UCSD-AML1 (cell line): ENCODE data around the gene ZFP57.
A peak's percentile ranks its signal among the peaks of the same experiment; 100 is the strongest.

ENCODE experiments used
- DNase-seq: peaks from one replicate; lab custom pipeline; 2025; ENCODE audit not compliant: unreplicated experiment; lab: John Stamatoyannopoulos, UW

ZFP57 gene

DNA sequence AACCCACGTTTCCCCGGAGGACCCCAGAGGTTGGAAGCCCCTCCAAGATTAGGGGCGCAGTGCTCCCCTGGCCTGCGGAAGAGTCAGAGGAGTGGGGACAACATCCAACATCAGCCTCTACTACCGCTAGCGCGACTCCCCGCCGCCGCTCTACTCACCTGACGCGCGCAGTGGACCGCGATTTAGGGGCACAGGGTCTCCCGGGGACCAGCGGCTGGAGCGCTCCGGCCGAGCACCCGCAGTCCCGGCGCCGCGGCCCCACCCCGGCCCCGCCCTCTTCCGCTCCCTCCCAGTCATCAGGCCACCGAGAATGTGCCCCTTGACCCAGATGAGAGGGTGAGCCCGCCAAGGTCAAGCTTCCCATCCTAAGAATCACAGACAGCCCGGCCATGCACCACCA lies at the start of gene ZFP57:
Gene ZFP57 (minus strand): TSS at position 249 of the 400 bp plus-strand sequence. CDS start 4,149 bp downstream, outside the sequence.
- DNase-seq: no peak

DNA sequence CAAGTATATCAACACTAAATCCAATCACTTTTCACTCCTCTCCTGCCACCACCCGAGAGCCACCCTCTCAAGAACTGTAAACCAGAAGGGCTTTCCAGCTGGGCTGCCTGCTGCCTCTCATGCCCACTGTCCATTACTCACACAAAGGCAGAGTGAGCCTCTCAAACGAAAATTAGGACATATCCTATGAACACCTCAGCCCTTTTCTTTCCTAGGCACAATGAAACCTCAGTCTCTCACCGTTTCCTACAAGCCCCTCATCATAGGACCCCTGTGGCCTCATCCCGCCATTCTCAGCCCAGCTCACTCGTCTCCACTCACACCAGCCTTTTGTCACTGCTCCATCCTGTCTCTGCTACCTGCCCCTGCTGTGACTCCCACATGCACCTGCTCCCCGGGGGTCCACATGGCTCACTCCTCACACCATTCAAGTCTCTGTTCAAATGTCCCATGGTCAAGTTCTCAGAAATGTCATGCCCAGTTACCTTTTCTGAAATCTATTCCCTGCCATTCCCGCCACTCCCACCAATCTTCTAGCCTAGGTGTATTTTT lies 49.7 kb upstream of the ZFP57 start:
- DNase-seq: no peak

DNA sequence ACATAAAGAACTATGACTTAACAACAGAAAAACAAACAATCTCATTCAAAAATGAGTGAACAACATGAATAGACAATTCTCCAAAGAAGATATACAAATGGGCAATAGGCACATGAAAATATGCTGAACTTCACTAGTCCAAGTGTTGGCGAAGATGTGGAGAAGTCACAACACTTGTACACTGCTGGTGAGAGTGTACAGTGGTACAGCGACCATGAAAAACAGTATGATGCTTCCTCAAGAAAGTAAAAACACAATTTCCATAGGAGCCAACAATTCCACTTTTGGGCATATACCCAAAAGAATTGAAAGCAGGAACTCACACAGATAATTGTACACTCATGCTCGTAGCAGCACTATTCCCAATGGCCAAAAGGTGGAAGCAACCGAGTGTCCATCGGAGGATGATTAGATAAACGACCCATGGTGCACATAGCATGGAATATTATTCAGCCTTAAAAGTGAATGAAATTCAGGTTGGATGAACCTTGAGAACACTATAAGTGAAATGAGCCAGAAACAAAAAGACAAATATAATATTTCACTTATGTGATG lies 48.9 kb upstream of the ZFP57 start:
- no peak for DNase-seq

DNA sequence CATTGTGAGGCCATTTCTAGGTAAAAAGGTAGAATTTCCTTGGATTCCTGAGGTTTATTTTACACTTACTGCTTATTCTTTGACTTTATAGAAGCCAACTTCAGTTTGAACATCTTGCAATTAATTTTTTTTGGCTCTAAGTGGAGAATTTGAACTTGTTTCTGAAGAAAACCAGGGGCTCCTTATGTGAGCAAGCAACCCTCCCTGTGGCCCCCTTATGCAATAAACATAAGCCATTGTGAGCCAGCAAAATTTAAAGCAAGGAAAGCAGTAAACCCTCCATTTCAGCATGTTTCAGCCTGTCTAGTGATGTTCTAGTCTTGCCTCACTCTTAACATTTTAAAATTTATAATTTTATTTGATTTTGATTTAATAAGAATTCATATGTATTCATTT lies 47.9 kb upstream of the ZFP57 start:
- DNase-seq: no peak

DNA sequence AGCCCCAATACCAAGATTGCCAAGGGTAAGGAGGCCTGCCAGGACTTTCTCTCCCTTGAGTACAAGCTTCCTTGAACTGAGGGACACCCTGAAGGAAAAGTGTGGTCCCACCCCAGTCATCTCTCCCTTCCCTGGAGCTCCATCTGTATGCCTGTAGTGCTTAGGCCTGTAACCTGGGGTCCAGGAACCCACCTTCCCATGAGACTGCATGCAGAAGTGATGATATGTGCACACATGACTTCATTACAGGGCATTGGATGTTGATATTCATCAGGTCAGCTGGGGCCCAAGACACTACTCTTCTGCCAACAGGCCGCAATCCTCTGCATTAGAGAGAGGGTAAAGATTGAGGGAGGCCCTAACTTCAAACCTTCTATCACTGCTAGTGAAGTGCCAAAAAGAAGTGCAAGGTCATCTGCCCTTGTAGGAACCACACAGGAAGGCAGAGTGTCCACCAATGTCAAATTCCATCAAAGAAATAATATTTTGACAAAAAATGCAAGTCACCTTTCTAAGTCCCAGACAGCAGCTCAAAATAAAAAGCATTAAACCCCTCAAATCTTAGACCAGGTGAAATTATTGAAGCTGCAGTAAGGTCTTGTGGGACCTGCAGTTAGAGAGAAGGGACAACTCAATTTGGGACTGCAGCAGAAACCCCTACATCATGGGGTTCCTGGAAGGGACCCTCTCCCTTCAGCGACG lies 47.4 kb upstream of the ZFP57 start:
- DNase-seq: no peak

DNA sequence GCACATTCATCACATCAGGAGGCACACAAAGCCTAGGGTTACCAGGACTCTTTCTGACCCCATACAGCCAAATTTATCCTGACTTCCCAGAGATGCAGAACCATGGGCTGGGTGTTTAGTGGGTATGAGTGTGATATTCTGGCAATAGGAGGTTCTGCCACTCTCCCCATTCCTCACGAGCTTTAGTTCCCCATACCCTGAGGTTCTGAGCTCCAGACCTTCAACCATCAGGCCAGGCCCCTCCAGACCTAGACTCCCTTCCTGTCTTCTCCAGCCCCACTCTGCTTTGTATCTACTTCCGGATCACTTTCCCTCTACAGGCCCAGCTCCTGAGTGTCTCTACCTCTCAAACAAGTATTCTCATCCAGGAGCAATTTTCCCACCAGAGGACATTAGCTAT lies 46.7 kb upstream of the ZFP57 start:
- no peak for DNase-seq

DNA sequence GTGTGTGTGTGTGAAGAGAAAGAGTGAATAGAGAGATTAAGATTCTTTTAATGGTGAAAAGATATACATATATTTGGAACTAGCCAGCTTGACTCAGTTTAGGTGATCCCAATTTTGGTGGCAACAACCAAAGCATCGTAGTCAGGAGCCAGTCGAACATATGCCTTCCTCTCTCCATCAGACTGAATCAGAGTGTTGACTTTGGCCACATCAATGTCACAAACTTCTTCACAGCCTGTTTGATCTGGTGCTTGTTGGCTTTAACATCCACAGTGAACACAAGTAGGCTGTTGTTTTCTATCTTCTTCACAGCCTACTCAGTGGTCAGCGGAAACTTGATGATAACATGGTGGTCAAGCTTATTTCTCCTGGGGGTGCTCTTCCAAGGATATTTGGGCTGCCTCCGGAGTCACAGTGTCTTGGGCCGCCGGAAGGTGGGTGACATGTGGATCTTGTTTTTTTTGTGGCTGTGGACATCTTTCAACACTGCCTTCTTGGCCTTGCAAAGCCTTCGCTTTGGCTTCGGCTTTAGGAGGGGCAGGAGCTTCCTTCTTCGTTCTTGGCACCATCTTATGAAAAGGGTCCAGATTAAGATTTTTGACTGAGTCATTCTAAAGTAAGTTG lies 45.7 kb upstream of the ZFP57 start:
- no peak for DNase-seq

DNA sequence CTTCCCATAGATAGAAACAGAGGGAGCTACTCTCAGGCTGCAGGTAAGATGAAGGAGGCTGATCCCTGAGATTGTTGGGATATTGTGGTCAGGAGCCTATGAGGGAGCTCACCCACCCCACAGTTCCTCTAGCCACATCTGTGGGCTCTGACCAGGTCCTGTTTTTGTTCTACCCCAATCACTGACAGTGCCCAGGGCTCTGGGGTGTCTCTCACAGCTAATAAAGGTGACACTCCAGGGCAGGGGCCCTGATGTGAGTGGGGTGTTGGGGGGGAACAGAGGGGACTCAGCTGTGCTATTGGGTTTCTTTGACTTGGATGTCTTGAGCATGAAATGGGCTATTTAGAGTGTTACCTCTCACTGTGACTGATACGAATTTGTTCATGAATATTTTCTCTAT lies 45.0 kb upstream of the ZFP57 start:
- DNase-seq: no peak

DNA sequence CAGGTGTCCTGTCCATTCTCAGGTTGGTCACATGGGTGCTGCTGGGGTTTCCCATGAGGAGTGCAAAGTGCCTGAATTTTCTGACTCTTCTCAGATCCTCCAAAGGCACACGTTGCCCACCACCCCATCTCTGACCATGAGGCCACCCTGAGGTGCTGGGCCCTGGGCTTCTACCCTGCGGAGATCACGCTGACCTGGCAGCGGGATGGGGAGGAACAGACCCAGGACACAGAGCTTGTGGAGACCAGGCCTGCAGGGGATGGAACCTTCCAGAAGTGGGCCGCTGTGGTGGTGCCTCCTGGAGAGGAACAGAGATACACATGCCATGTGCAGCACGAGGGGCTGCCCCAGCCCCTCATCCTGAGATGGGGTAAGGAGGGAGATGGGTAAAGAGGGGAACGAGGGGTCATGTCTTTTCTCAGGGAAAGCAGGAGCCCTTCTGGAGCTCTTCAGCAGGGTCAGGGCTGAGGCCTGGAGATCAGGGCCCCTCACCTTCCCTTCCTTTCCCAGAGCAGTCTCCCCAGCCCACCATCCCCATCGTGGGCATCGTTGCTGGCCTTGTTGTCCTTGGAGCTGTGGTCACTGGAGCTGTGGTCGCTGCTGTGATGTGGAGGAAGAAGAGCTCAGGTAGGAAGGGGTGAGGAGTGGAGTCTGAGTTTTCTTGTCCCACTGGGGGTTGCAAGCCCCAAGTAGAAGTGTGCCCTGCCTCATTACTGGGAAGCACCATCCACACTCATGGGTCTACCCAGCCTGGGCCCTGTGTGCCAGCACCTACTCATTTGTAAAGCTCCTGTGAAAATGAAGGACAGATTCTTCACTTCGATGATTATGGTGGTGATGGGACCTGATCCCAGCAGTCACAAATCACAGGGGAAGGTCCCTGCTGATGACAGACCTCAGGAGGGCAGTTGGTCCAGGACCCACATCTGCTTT lies 44.3 kb upstream of the ZFP57 start:
- DNase-seq: no peak

DNA sequence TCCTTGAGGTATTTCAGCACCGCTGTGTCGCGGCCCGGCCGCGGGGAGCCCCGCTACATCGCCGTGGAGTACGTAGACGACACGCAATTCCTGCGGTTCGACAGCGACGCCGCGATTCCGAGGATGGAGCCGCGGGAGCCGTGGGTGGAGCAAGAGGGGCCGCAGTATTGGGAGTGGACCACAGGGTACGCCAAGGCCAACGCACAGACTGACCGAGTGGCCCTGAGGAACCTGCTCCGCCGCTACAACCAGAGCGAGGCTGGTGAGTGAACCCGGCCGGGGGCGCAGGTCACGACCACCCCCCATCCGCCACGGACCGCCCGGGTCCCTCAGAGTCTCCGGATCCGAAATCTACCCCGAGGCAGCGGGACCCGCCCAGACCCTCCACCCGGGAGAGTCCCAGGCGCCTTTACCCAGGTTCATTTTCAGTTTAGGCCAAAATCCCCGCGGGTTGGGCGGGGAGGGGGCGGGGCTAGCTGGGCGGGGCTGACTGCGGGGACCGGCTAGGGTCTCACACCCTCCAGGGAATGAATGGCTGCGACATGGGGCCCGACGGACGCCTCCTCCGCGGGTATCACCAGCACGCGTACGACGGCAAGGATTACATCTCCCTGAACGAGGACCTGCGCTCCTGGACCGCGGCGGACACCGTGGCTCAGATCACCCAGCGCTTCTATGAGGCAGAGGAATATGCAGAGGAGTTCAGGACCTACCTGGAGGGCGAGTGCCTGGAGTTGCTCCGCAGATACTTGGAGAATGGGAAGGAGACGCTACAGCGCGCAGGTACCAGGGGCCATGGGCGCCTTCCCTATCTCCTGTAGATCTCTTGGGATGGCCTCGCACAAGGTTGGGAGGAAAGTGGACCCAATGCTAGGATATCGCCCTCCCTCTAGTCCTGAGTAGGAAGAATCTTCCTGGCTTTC lies 43.0 kb upstream of the ZFP57 start:
- no peak for DNase-seq

DNA sequence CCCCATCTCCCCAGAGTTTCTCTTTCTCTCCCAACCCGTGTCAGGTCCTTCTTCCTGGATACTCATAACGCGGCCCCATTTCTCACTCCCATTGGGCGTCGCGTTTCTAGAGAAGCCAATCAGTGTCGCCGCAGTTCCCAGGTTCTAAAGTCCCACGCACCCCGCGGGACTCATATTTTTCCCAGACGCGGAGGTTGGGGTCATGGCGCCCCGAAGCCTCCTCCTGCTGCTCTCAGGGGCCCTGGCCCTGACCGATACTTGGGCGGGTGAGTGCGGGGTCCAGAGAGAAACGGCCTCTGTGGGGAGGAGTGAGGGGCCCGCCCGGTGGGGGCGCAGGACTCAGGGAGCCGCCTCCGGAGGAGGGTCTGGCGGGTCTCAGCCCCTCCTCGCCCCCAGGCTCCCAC lies 42.3 kb upstream of the ZFP57 start, which contains the start of gene HLA-F:
Gene HLA-F (plus strand): TSS at position 173 of the 404 bp plus-strand sequence. CDS start 30 bp downstream, at position 203.
- peak; percentile 67 for DNase-seq

DNA sequence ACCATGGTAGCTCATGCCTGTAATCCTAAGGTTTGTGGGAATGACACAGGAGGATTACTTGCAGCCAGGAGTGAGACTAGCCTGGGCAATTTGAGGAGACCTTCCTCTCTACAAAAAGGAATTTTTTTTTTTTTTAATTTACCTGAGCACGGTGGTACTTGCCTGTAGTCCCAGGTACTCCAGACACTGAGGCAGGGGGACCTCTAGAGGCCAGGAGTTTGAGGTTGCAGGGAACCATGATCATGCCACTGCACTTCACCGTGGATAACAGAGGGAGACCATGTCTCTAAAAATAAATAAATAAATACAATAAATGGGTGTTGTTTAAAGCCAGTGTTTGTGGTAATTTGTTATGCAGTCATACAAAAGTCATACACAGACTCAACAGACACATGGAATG lies 39.9 kb upstream of the ZFP57 start:
- no peak for DNase-seq

DNA sequence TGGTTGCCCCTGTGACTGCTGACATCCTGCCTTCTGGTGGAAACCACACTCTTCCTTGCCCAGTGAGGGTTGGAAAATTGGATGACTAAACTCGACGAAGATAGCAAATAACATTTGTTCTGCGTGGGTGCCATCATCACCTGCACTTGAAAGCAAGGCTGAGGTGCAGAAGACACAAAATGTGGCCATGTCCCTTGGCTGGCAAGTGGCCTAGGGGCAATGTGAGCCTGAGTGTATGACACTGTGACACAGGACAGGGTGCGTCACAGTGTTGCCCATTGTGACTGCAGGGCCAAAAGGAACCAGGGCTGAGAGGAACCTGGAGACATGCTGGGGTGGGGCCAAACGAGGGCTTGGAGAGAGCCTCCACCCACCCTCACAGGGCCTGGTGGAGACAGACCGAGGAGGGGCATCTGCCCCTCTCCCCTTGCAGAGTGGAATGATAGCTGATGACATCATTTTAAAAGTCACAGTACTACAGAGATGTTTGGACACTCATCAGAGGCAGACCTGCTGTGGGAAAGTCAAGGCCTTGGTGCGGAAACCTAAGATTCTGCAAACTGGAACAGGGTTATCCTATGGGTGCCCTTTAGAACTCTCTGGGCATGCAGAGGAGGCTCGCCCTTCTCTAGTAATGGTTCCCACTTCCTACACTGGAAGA lies 29.5 kb upstream of the ZFP57 start:
- no peak for DNase-seq

DNA sequence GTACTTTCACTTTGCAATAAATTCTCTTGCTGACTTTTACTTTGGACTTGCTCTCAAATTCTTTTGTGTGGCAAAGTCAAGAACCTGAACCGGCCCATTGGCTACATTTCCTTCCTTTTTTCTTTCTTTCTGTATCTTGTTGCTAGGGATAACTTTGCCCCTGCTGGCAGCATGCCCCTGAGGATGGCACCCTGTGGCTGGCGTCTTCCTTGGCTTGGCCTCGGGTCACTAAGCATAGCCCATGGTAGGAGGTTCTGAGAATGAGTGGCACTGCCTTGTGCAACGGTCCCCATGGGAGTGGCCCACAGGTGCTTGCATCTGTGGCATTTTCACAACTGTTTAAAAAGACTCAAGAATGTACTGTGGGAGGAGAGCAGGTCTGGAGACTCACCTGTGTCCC lies 28.2 kb upstream of the ZFP57 start:
- no peak for DNase-seq

DNA sequence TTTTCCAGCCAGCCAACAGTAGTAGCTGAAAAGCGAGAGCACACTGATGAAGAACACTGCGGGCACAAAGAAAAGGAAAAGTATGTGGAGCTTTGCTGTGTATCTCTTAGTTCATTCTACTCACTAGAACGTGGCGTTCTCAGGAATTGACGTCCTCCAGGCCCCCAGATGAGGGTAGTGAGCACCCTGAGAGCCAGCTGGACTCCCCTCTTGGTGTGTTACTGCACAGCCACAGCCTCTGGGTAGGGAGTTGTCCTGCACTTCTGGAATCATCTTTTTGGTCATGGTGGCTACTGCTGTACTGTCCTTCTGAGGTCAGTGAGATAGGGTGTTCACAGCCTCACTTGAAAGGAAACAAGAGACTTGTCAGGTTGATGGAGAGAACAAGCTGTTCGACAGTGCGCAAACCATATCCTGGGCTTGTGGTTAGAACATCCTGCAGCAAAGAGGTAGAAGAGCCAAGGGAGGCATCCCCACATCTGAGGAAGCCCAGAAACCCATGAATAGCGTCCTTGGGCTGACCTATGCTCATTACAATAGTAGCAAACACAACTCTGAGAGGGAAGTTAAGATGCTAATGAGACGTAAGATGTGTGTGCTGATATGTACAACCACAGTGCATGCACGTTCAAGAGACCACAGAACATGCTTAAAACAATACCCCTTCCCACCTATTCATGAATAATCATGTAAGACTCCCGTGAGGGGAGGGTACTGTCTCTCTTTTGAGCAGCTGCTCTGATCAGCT lies 27.7 kb upstream of the ZFP57 start:
- DNase-seq: peak; percentile 35

DNA sequence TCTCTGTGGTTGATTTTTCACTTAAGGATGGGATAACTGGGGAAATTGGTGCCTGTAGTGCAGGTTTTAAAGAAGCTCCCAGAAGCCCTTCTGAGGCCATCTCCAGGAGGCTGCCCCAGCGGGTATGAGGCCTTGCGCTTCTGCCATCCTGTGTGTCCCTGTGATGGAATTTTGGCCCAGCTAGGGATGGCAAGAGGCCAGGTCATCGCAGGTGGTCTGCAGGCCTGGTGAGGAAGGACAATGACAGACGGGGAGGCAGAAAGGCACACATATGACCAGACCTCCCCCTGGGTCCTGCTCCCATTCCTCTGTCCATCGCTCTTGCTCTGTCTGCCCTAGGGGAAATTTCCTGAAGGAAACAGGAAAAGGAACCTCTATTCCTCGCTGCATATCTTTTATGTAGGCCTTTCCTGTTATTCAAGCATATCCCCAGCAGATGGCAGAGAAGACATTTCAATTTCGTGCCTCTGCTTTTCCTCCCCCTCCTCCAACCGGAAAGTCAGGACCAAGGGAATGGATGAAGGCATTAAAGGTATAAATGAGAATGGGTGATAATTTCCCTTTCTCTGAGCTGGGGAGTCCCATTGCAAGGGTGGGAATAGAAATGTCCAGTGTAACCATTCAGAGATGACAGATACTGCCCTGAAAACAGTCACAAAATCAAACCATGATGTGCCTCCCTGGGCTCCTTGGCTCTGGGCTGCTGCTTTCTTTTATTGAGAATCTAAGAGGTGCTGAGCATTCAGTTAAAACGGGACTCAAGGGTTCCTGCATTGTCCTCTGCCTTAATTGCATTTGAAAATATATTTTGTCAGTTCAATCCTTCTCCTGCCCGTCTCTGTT lies 24.7 kb upstream of the ZFP57 start:
- no peak for DNase-seq

DNA sequence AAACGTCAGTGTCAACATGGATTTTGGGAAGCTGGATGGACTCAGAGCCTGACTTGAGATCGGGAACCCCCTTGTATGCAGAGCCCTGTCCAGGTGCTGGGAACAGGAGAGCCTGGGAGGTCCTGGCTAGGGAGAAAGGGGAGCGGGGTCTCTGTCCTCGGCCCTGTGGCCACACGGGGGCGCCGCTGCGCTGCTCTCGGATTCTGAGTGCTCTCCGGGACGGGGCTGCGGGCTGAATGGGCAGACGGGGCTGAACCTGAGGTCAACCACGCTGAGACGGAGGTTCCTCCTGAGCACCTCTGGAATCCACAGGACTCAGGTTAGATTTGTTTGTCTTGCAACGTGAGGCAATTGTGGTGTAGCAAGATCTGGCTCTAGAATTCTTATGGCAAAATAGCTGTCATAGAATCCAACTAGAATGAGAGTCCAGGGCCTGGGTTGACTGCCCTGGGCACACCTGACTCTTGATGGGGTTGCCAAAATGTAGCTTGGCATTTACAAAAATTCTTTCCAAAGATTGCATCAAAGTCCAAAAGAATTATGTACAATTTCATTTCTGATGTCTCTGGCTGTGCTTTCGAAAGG lies 21.7 kb upstream of the ZFP57 start:
- peak; percentile 73 for DNase-seq
